ENCODE measurements around the gene ACACB. TPM values are rescaled to one million over a fixed set of nuclear protein-coding genes. Genes with fewer than 3 reads are reported as not detected.

The ACACB gene
- total and polyA plus RNA-seq, 12 donors, result 12.8 to 241 (median 107) TPM

DNA sequence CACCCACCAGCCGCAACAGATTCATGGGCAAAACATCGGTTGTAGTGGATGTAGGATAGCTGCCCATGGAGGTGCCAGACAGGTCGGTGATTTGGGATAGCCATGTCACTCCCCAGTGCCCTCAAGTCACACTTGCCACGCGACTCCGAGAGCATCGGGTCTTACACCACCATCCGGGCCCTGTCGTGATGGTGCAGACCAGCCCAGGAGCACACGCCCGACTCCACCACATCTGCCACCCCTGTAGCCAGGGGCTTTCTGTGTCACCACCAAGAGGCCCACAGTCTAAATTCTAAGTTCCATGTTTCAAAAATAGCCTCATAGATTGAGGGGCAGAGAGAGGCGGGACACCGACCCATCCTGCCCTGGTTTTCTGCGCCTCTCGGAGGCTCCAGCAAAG is 174.7 kb downstream of the ACACB start:
- ATAC-seq, result peak in 5 of 8 donors; percentile 9 to 29 (median 14)
- H3K4me3 ChIP-seq, result peak overlapping the region in 8 of 10 donors; percentile 2 to 45 (median 36)

GRCh38 chr12:109291521-109292341 is 175.3 kb downstream of the ACACB start:
- peak; percentile 77 to 94 (median 90) for ATAC-seq
- Histone ChIP-seq H3K4me3 (peak overlapping the region in 9 of 10 donors; percentile 21 to 45 (median 32)), H3K9me3 (no peaks in the 10 kb centered on the region), H3K4me1 (peaks cover 0 to 14% (median 3%) of the 10 kb centered on the region in 9 donors), H3K27ac (peak overlapping the region in 4 of 10 donors; percentile 15 to 43 (median 28)), H3K27me3 (peaks cover 0 to 17% (median 8%) of the 10 kb centered on the region in 7 donors), H3K36me3 (no peaks in the 10 kb centered on the region)
- intact Hi-C loops (cut with DNase I), result no loop called here
- TF ChIP-seq, protein P1, sequence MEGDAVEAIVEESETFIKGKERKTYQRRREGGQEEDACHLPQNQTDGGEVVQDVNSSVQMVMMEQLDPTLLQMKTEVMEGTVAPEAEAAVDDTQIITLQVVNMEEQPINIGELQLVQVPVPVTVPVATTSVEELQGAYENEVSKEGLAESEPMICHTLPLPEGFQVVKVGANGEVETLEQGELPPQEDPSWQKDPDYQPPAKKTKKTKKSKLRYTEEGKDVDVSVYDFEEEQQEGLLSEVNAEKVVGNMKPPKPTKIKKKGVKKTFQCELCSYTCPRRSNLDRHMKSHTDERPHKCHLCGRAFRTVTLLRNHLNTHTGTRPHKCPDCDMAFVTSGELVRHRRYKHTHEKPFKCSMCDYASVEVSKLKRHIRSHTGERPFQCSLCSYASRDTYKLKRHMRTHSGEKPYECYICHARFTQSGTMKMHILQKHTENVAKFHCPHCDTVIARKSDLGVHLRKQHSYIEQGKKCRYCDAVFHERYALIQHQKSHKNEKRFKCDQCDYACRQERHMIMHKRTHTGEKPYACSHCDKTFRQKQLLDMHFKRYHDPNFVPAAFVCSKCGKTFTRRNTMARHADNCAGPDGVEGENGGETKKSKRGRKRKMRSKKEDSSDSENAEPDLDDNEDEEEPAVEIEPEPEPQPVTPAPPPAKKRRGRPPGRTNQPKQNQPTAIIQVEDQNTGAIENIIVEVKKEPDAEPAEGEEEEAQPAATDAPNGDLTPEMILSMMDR (IDR thresholded peaks at IDR 0.05), result peak in 1 of 9 donors; percentile 10
- DNase-seq, result peak; percentile 68 to 74
- 9 to 11% methylated on average over 31 of the region's 31 CpGs for WGBS, 2 donors

More for the DNA sequence above, 174.7 kb downstream of the ACACB start:
- Histone ChIP-seq H3K27ac (no peak overlapping the region), H3K9me3 (no peaks in the 10 kb centered on the region), H3K27me3 (peaks cover 0 to 17% (median 8%) of the 10 kb centered on the region in 7 donors), H3K4me1 (peaks cover 0 to 14% (median 3%) of the 10 kb centered on the region in 9 donors), H3K36me3 (no peaks in the 10 kb centered on the region)
- TF ChIP-seq, protein P1 (IDR thresholded peaks at IDR 0.05), result no peak
- 40 to 46% methylated on average over 15 of the region's 15 CpGs for WGBS, 2 donors
- intact Hi-C loops (cut with DNase I), result no loop called here
- DNase-seq, result no peak

- no peaks in the 10 kb centered on the region for H3K36me3 ChIP-seq
- intact Hi-C loops (cut with DNase I), result no loop called here
- H3K4me3 ChIP-seq, result no peak overlapping the region
- no peak for DNase-seq
- WGBS, 2 donors, result 66 to 77% methylated on average over 5 of the region's 5 CpGs
- no peaks in the 10 kb centered on the region for H3K9me3 ChIP-seq
- TF ChIP-seq, protein P1 (IDR thresholded peaks at IDR 0.05), result no peak
- H3K27me3 ChIP-seq, result peaks cover 0 to 17% (median 8%) of the 10 kb centered on the region in 7 donors
- peaks cover 0 to 14% (median 3%) of the 10 kb centered on the region in 9 donors for H3K4me1 ChIP-seq
- peak overlapping the region in 2 of 10 donors; percentile 15 to 37 for H3K27ac ChIP-seq
- no peak for ATAC-seq
Observed at GRCh38 chr12:109292342-109292711, 175.9 kb downstream of the ACACB start.

- H3K9me3 ChIP-seq, result no peaks in the 10 kb centered on the region
- H3K27me3 ChIP-seq, result peaks cover 0 to 17% (median 8%) of the 10 kb centered on the region in 7 donors
- no peaks in the 10 kb centered on the region for H3K36me3 ChIP-seq
- ATAC-seq (no peak), DNase-seq (no peak)
- H3K4me3 ChIP-seq, result no peak overlapping the region
- WGBS, 2 donors, result 74 to 76% methylated on average over 3 of the region's 3 CpGs
- TF ChIP-seq, protein P1 (IDR thresholded peaks at IDR 0.05), result no peak
- no peak overlapping the region for H3K27ac ChIP-seq
- H3K4me1 ChIP-seq, result peaks cover 0 to 14% (median 3%) of the 10 kb centered on the region in 9 donors
- intact Hi-C loops (cut with DNase I), result no loop called here
Observed at GRCh38 chr12:109293106-109293505, 176.7 kb downstream of the ACACB start.

Measured in heart right ventricle (tissue), 16 donors.